ENCODE results near the gene FBXL19. TPM values are rescaled to one million over a fixed set of nuclear protein-coding genes. Genes with fewer than 3 reads are reported as not detected.

The FBXL19 gene
- total and polyA plus RNA-seq, 9 of the 15 experiments (the other 6 are each of a cell fraction or from before 2014, with no cell fraction given): 0.13 to 48.0 (median 13.5) TPM; not detected in 1

GRCh38 chr16:30949650-30950515, 26.5 kb downstream of the FBXL19 start (continued):
- TF ChIP-seq ZFPM2 (CRISPR knock-in tag; IDR thresholded peaks at IDR 0.05) (peak; percentile 72; the same call in 1 of the 2 replicates), ZNF77 (CRISPR knock-in tag; IDR thresholded peaks at IDR 0.05) (no peak), SIRT6 (IDR thresholded peaks at IDR 0.05; ENCODE audit: low read depth, low read length) (peak; percentile 61), ELK3 (CRISPR knock-in tag; IDR thresholded peaks at IDR 0.05) (no peak), ZNF766 (CRISPR knock-in tag; conservative IDR thresholded peaks at IDR 0.05) (0 out of 2 replicates have a peak, but pooled peaks have one; percentile 27), ZBTB2 (IDR thresholded peaks at IDR 0.05) (no peak; the same call in 1 of the 2 replicates), USF1 (CRISPR knock-in tag; IDR thresholded peaks at IDR 0.05) (no peak), ZNF57 (CRISPR knock-in tag; IDR thresholded peaks at IDR 0.05) (no peak), HNRNPLL (IDR thresholded peaks at IDR 0.05; ENCODE audit: low read depth, low read length, poor library complexity, severe bottlenecking) (no peak), ATF2 (CRISPR knock-in tag; IDR thresholded peaks at IDR 0.05) (no peak), TFAM (CRISPR knock-in tag; conservative IDR thresholded peaks at IDR 0.05) (no peak), ZBTB8A (IDR thresholded peaks at IDR 0.05; ENCODE audit: partially characterized antibody) (no peak), ZNF76 (CRISPR knock-in tag; IDR thresholded peaks at IDR 0.05; ENCODE audit: borderline replicate concordance) (no peak; the same call in 1 of the 2 replicates), PTBP1 (IDR thresholded peaks at IDR 0.05; ENCODE audit: low read depth, low read length) (no peak), STAT5B (CRISPR knock-in tag; IDR thresholded peaks at IDR 0.05) (no peak), SPI1 (IDR thresholded peaks at IDR 0.05; ENCODE audit: borderline replicate concordance, low read depth, low read length) (peak; percentile 61; the same call in 1 of the 2 replicates), ATF7 (IDR thresholded peaks at IDR 0.05) (peak; percentile 77; the same call in 1 of the 2 replicates), KDM4B (IDR thresholded peaks at IDR 0.05; ENCODE audit: borderline replicate concordance in 2 of 2, low read depth in 1 of 2) (no peak), YBX1 (IDR thresholded peaks at IDR 0.05) (no peak), ATF4 (CRISPR knock-in tag; IDR thresholded peaks at IDR 0.05) (0 out of 2 replicates have a peak, but pooled peaks have one; percentile 3), SLC30A9 (CRISPR knock-in tag; IDR thresholded peaks at IDR 0.05) (no peak)

Data from K562 (cell line).